ENCODE measurements around the gene TUBB6.

DNA sequence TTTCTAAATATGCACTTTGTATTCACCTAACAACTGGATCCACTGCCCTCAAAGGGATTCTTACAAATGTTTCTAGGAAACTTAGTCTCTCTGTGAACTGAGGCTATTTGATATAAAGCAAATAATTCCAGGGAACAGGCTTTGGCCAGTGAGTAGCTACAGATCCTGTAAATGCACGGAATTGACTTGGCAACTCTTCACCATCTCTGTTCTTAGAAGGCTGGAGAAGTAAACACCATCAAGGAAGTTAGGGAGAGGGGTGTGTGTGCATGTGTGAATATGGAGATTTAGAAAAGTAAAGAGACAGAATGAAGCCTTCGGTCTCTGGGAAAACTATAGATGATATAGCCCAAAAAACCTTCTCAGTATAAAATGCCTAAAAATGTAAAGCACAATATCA is 43.2 kb upstream of the TUBB6 start:
- TF ChIP-seq CTCF (conservative IDR thresholded peaks at IDR 0.05; ENCODE audit: low read depth in 2 of 2) = no peak
- TF ChIP-seq POLR2AphosphoS5 (IDR thresholded peaks at IDR 0.05; ENCODE audit: low read depth) = no peak
- TF ChIP-seq EZH2phosphoT487 (IDR thresholded peaks at IDR 0.05; ENCODE audit: unreplicated experiment) = no peak
- TF ChIP-seq EZH2 (IDR thresholded peaks at IDR 0.05; ENCODE audit: low read depth, unreplicated experiment) = no peak
- TF ChIP-seq ZNF331 (CRISPR knock-in tag; IDR thresholded peaks at IDR 0.05; ENCODE audit: low read depth) = no peak
- TF ChIP-seq REST (IDR thresholded peaks at IDR 0.05; ENCODE audit: unreplicated experiment) = no peak
